Thymus (tissue), 11 donors: Measurements from ENCODE around the gene ATP8B2. TPM values are rescaled to one million over a fixed set of nuclear protein-coding genes. Genes with fewer than 3 reads are reported as not detected.
"Not testable (repeated sequence)": the region's sequence is repeated elsewhere in the genome, so short reads cannot be mapped to it uniquely, and the experiment has no call there.

ENCODE experiments used
- DNase-seq, 9 donors: peaks; one replicate each; pipeline ENCODE4 v3.0.0-alpha.2; 2013; ENCODE audit warnings: low spot score in 9 of 9, low read depth in 6 of 9, missing footprints in 1 of 9
- H3K27ac ChIP-seq, 2 donors: one replicate each; pipeline ENCODE4 v1.5.1; 2013; ENCODE audit warnings: control low read depth in 1 of 2, low read depth in 1 of 2, low read length in 1 of 2, mild to moderate bottlenecking in 1 of 2, moderate library complexity in 1 of 2
- H3K27me3 ChIP-seq, 2 donors: one replicate each; pipeline ENCODE4 v1.5.1; 2013; ENCODE audit warnings: low read length in 1 of 2; ENCODE audit not compliant: control insufficient read depth in 2 of 2, insufficient read depth in 1 of 2
- H3K36me3 ChIP-seq, 2 donors: one replicate each; pipeline ENCODE4 v1.5.1; 2013; ENCODE audit warnings: low read length in 1 of 2, mild to moderate bottlenecking in 1 of 2, moderate library complexity in 1 of 2; ENCODE audit not compliant: control insufficient read depth in 2 of 2, insufficient read depth in 2 of 2
- H3K4me1 ChIP-seq, 2 donors: one replicate each; pipeline ENCODE4 v1.5.1; 2013; ENCODE audit warnings: low read length in 2 of 2; ENCODE audit not compliant: control insufficient read depth in 2 of 2, insufficient read depth in 2 of 2
- H3K4me3 ChIP-seq, 2 donors: one replicate each; pipeline ENCODE4 v1.5.1; 2013; ENCODE audit warnings: low read length in 2 of 2, control low read depth in 1 of 2, mild to moderate bottlenecking in 1 of 2
- H3K9me3 ChIP-seq, 2 donors: one replicate each; pipeline ENCODE4 v1.5.1; 2013; ENCODE audit warnings: low read length in 1 of 2, mild to moderate bottlenecking in 1 of 2; ENCODE audit not compliant: control insufficient read depth in 2 of 2, insufficient read depth in 1 of 2
- WGBS: extraction: QIAGEN DNeasy Blood & Tissue Kit; methylation state at CpG from one replicate; pipeline ENCODE4 v1.1.7; 2013; 5-methylcytosine and 5-hydroxymethylcytosine counted together
- polyA plus RNA-seq: library from polyadenylated mRNA; stranded (reverse); fragments of 200-250 nt; gene quantifications from one replicate; pipeline ENCODE4 v1.2.3, GENCODE V29; 2013
- total RNA-seq: library from RNA; stranded (reverse); fragments of 120-200 nt; gene quantifications from one replicate; pipeline ENCODE4 v1.2.4, GENCODE V29; 2013
- donor health status: healthy.

ATP8B2 gene
- total and polyA plus RNA-seq, 2 donors = 15.5 to 23.0 TPM

DNA sequence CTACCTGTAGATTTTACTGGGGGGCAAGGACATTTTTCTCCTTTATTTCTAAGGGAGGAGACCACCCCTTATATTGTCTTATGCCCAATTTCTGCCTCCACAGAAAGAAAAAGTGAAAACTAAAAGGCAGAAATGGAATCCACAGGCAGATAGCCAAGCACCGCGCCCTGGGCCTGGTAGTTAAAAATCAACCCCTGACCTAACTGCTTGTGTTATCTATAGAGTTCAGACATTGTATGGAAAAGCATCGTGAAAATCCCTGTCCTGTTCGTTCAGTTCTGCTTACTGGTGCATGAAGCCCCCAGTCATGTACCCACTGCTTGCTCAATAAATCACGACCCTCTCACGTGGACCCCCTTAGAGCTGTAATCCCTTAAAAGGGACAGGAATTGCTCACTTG is 46.1 kb downstream of the ATP8B2 start:
- 98% methylated on average over 6 of the region's 6 CpGs for WGBS

DNA sequence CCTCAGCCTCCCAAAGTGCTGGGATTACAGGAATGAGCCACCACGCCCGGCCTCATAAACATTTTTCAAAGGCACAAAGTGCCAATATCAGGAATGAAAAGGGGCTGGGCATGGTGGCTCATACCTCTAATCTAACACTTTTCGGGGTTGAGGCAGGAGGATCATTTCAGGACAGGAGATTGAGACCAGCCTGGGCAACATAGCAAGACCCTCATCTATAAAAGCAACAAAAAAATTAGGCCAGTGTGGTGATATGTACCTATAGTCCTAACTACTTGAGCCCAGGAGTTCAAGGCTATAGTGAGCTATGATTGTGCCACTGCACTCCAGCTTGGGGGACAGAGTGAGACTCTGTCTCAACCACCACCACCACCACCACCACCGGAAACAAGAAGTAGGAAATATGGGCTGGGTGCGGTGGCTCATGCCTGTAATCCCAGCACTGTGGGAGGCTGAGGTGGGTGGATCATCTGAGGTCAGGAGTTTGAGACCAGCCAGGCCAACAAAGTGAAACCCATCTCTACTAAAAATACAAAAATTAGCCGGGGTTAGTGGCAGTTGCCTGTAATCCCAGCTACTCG is 48.5 kb downstream of the ATP8B2 start:
- not testable (repeated sequence) for H3K27me3 ChIP-seq, H3K4me1 ChIP-seq, H3K9me3 ChIP-seq, H3K27ac ChIP-seq, H3K4me3 ChIP-seq, H3K36me3 ChIP-seq, DNase-seq
- WGBS = 73% methylated on average over 7 of the region's 7 CpGs

More for the DNA sequence above, 46.1 kb downstream of the ATP8B2 start:
- Histone ChIP-seq H3K36me3 (no peaks in the 10 kb centered on the region), H3K27ac (no peak overlapping the region), H3K9me3 (no peaks in the 10 kb centered on the region), H3K4me1 (no peaks in the 10 kb centered on the region), H3K27me3 (no peaks in the 10 kb centered on the region), H3K4me3 (no peak overlapping the region)
- no peak for DNase-seq

DNA sequence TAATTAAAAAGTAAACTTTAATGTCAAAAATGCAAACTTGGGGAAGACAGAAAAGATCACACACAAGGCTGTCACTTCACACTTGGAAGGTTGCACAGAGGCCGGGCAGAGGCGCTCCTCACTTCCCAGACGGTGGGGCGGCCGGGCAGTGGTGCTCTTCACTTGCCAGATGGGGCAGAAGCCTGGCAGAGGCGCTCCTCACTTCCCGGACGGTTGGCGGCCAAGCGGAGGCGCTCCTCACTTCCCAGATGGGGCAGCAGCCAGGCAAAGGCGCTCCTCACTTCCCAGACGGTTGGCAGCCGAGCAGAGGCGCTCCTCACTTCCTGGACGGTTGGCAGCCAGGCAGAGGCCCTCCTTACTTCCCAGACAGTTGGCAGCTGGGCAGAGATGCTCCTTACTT is 54.0 kb downstream of the ATP8B2 start:
- 98% methylated on average over 16 of the region's 16 CpGs for WGBS
- Histone ChIP-seq H3K27me3 (no peaks in the 10 kb centered on the region), H3K27ac (no peak overlapping the region), H3K36me3 (no peaks in the 10 kb centered on the region), H3K4me3 (no peak overlapping the region), H3K9me3 (no peaks in the 10 kb centered on the region), H3K4me1 (no peaks in the 10 kb centered on the region)
- DNase-seq = no peak

DNA sequence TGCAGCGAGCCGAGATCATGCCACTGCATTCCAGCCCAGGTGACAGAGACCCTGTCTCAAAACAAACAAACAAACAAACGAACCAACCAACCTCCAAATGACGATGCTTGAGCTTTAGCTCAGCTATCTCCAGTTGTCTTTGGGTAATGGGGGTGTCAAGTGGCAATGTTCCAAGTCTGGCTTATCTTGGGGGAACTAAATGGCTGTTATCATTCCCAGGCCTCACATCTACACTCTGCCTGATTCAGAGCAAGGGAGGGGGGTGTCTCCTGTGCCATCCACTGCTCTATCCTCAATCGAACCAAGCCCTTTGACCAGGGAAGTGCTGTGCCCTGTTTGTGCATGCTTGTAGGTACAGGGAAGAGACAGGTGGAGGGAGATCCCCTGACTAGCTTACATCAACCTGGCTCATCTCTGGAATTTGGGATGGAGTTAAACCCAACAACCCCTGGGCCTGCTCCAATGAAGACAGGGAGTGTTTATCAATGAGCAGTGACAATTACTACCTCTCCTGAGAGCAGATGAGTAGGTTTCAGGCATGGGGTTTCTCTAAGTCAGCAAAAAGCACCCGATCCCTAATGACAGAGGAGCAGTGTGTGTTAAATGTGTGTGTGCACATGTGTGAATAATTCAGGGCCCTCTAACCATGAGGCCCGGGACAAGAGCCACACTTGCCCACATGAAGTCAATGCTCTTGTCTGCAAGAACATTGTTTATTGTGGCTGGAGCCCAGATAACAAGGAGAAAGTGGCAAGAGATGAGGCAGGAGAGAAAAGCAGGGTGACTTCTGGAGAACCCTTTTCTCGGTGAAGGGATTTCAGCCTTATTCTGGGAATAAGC is 59.5 kb downstream of the ATP8B2 start:
- DNase-seq = no peak
- Histone ChIP-seq H3K4me1 (peaks cover 0 to 21% of the 10 kb centered on the region in 2 donors), H3K9me3 (no peaks in the 10 kb centered on the region), H3K27me3 (no peaks in the 10 kb centered on the region), H3K4me3 (no peak overlapping the region), H3K36me3 (no peaks in the 10 kb centered on the region), H3K27ac (peak overlapping the region in 1 of 2 donors; percentile 8)
- WGBS = 96% methylated on average over 8 of the region's 8 CpGs

DNA sequence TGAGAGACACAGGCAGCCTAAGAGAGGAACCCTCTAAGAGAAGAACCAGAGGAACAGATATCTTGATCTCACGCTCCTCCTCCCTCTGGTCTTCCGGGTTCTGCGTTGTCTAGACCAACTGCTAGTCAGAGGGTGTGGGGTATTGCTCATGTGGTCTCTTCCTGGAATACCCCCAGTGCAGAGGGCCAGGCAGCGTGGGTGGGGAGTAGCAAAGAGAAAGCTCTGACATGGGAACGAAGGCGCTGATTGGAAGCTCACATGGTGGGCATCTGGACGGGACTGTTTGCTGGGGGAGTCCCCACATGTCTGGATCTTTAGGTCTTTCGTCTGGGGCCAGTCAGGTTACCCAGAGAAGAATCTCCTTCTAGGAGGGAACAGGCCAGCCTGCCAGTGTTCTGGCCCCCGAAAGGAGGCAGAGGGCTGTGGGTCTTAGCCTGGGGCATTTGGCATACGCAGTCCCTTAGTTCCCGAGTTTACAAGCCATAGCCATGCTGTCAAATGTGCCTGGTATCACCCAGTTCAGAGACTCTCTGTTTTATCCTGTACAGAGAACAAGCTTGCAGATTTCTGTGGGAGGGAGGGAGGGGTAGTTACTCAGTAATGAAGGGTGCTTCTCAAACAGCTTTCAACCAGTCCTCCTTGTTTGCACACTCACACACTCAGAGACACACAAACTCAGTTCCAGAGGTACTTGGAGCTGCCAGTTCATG is 61.5 kb downstream of the ATP8B2 start:
- H3K4me1 ChIP-seq = peaks cover 0 to 21% of the 10 kb centered on the region in 2 donors
- H3K4me3 ChIP-seq = no peak overlapping the region
- H3K27ac ChIP-seq = peak overlapping the region; percentile 57 to 70
- DNase-seq = peak in 2 of 9 donors; percentile 14 to 67
- H3K36me3 ChIP-seq = no peaks in the 10 kb centered on the region
- 92% methylated on average over 11 of the region's 11 CpGs for WGBS
- no peaks in the 10 kb centered on the region for H3K9me3 ChIP-seq
- no peaks in the 10 kb centered on the region for H3K27me3 ChIP-seq

DNA sequence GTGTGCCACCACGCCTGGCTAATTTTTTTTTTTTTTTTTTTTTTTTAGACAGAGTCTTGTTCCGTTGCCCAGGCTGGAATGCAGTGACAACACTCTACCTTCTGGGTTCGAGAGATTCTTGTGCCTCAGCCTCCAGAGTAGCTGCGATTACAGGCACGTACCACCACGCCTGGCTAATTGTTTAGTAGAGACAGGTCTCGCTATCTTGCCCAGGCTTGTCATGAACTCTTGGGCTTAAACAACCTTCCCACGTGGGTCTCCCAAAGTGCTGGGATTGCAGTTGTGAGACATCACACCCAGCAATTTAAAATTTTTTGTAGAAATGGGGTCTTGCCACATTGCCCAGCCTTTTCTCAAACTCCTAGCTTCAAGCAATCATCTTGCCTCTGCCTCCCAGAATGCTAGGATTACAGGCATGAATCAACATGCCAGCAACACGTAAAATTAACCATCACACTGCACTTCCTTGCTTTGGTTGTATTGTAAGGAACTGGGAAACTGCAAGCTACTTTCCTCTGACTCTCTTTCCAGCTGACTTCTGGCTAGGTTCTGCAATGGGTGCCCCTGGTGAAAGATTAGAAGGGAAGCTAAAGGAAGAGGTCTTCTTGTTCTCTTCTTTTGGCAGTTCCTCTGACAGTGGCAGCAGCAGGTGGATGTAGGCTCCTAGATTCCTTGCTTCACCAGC is 65.9 kb downstream of the ATP8B2 start:
- DNase-seq = no peak
- Histone ChIP-seq H3K4me3 (no peak overlapping the region), H3K4me1 (peaks cover 0 to 6% of the 10 kb centered on the region in 2 donors), H3K9me3 (no peaks in the 10 kb centered on the region), H3K36me3 (no peaks in the 10 kb centered on the region), H3K27ac (no peak overlapping the region), H3K27me3 (no peaks in the 10 kb centered on the region)
- 93% methylated on average over 9 of the region's 9 CpGs for WGBS

DNA sequence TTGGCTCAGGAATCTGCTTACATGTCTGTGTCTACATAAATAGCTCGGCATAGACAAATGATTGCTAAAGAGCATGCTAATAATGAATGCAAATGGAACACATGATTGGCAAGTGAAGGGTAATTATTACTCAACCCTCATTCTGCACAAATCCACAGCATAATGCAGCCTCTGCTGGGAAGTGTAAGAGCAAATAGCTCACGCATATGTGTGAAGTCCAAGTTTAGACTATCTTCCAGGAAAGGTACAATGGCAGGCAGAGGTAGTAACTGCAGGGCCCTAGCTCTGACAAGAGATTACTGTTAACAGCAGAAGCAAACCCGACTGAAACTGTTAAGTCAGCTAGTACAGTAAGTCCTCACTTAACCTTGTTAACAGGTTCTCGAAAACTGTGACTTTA is 72.8 kb downstream of the ATP8B2 start:
- Histone ChIP-seq H3K27ac (no peak overlapping the region), H3K4me1 (peaks cover under 1 to 15% of the 10 kb centered on the region in 2 donors), H3K4me3 (no peak overlapping the region), H3K9me3 (no peaks in the 10 kb centered on the region), H3K36me3 (no peaks in the 10 kb centered on the region), H3K27me3 (peaks cover 0 to 3% of the 10 kb centered on the region in 2 donors)
- no peak for DNase-seq
- WGBS = 84% methylated on average over 4 of the region's 4 CpGs

DNA sequence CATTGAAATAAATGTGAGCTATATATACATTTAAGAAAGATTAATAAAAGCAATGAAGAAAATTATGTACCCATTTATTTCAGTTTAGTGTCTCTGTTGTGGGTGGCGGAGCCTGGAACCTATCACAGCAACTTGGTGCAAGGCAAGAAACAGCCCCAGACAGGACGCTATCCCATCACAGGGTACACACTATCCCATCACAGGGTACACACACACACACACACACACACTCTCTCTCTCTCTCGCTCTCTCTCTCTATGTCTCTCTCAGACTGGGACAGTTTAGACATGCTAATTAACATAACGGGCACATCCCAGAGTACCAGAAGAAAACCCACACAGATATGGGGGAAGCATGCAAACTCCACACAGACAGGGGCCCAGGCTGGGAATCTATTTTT is 73.4 kb downstream of the ATP8B2 start:
- peaks cover 6 to 20% of the 10 kb centered on the region in 2 donors for H3K4me1 ChIP-seq
- H3K36me3 ChIP-seq = no peaks in the 10 kb centered on the region
- H3K9me3 ChIP-seq = no peaks in the 10 kb centered on the region
- peaks cover 0 to 6% of the 10 kb centered on the region in 2 donors for H3K27me3 ChIP-seq
- no peak overlapping the region for H3K4me3 ChIP-seq
- no peak for DNase-seq
- no peak overlapping the region for H3K27ac ChIP-seq
- 98% methylated on average over 4 of the region's 4 CpGs for whole genome bisulfite sequencing
